Measurements from ENCODE around the gene LDHB.
"Not testable (repeated sequence)": the region's sequence is repeated elsewhere in the genome, so short reads cannot be mapped to it uniquely, and the experiment has no call there.

The LDHB gene

GRCh38 chr12:21661396-21662093 is 3.9 kb upstream of the LDHB start:
- not testable (repeated sequence) for DNase-seq

GRCh38 chr12:21659383-21659782 is 1.7 kb upstream of the LDHB start:
- DNase-seq, result no peak

GRCh38 chr12:21656905-21657325 is 727 bp downstream of the LDHB start:
- no peak for DNase-seq

GRCh38 chr12:21655591-21655990 is 2.1 kb downstream of the LDHB start:
- no peak for DNase-seq

GRCh38 chr12:21651821-21652220 is 5.8 kb downstream of the LDHB start:
- DNase-seq, result no peak

- no peak for DNase-seq
Measured at GRCh38 chr12:21650997-21651396, 6.6 kb downstream of the LDHB start.

GRCh38 chr12:21649034-21649433 is 8.6 kb downstream of the LDHB start:
- no peak for DNase-seq

- DNase-seq, result no peak
Measured at GRCh38 chr12:21648378-21648777, 9.3 kb downstream of the LDHB start.

GRCh38 chr12:21647179-21647578 is 10.5 kb downstream of the LDHB start:
- no peak for DNase-seq

GRCh38 chr12:21645041-21645500 is 12.6 kb downstream of the LDHB start:
- not testable (repeated sequence) for DNase-seq

GRCh38 chr12:21644516-21644915 is 13.1 kb downstream of the LDHB start:
- DNase-seq, result no peak

GRCh38 chr12:21643758-21644157 is 13.9 kb downstream of the LDHB start:
- DNase-seq, result no peak

GRCh38 chr12:21642707-21643389 is 14.8 kb downstream of the LDHB start:
- DNase-seq, result no peak

GRCh38 chr12:21638054-21638891 is 19.4 kb downstream of the LDHB start:
- DNase-seq, result no peak

- DNase-seq, result no peak
Measured at GRCh38 chr12:21634245-21634644, 23.4 kb downstream of the LDHB start.

GRCh38 chr12:21631367-21631766 is 26.3 kb downstream of the LDHB start:
- DNase-seq, result no peak

GRCh38 chr12:21627924-21628323 is 29.7 kb downstream of the LDHB start:
- no peak for DNase-seq

GRCh38 chr12:21618566-21618965 is 39.1 kb downstream of the LDHB start:
- DNase-seq, result no peak

- no peak for DNase-seq
Measured at GRCh38 chr12:21617030-21617429, 40.6 kb downstream of the LDHB start.

GRCh38 chr12:21615431-21615830 is 42.2 kb downstream of the LDHB start:
- no peak for DNase-seq

- no peak for DNase-seq
Measured at GRCh38 chr12:21614506-21614905, 43.1 kb downstream of the LDHB start.

GRCh38 chr12:21613931-21614330 is 43.7 kb downstream of the LDHB start:
- DNase-seq, result no peak

- DNase-seq, result no peak
Measured at GRCh38 chr12:21608196-21608595, 49.4 kb downstream of the LDHB start.

- DNase-seq, result no peak
Measured at GRCh38 chr12:21607701-21608100, 49.9 kb downstream of the LDHB start.
